Astrocyte of the cerebellum (primary cell): ENCODE data around the gene PFKM.

Source experiments
- DNase-seq: peaks from one replicate; pipeline ENCODE4 v3.0.0-alpha.2; 2011; ENCODE audit warnings: low read depth
- H3K4me3 ChIP-seq: 2 replicates; pipeline ENCODE4 v1.5.1; 2011; ENCODE audit warnings: mild to moderate bottlenecking, low read depth, low read length, moderate library complexity
- in situ Hi-C: cut with HindIII; loops from 2 replicates; pipeline ENCODE4 v1.10.0; 2017; ENCODE audit warnings: low sequenced_read_pairs
- TF ChIP-seq, protein P1 (sequence below): IDR thresholded peaks from 2 replicates; pipeline ENCODE4 v1.5.1; 2012; ENCODE audit warnings: low read length, low read depth, moderate library complexity, mild to moderate bottlenecking; ENCODE audit errors: missing control alignments

PFKM gene

DNA sequence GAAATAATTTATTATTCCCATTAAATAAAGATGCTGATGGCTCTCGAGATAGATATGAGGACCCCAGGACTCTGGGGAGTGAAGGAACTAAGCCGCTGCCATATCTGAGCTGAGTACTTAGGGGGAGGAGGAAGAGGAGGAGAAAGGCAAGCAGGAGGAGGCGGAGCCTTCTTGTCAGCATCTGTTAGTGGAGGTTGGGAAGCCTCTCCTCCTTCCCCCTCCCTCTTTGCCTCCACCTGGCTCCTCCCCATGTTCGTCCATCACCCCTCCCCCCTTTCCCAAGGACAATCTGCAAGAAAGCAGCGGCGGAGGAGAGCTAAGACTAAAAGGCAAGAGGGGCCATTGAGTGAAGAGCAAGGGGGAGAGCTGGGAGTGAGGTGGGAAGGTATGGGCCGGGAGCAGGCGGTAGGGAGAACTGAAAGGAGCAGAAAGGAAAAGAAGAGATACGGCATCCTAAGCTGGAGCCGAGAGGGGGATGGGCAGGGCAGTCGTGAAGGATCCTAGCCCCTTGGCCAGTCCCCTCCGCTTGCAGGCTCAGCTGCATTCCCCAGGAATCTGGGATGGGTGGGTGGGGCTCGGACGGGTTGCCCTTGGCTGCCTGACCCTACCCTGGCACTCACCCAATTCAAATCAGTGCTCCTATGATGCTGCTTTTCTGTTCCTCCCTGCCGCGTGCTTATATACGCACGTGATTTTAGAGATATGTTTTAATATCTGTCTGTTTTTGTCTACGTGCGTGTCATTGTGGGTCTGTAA is at the start of gene PFKM:
TSS of gene PFKM (plus strand) at position 287 of the 756 bp plus-strand sequence. CDS start 3,411 bp downstream, outside the sequence.
- peak within 1 kb of the TSS; percentile 68 for H3K4me3 ChIP-seq
- in situ Hi-C loops, result no loop called here
- DNase-seq, result peak; percentile 85
- TF ChIP-seq, protein P1, sequence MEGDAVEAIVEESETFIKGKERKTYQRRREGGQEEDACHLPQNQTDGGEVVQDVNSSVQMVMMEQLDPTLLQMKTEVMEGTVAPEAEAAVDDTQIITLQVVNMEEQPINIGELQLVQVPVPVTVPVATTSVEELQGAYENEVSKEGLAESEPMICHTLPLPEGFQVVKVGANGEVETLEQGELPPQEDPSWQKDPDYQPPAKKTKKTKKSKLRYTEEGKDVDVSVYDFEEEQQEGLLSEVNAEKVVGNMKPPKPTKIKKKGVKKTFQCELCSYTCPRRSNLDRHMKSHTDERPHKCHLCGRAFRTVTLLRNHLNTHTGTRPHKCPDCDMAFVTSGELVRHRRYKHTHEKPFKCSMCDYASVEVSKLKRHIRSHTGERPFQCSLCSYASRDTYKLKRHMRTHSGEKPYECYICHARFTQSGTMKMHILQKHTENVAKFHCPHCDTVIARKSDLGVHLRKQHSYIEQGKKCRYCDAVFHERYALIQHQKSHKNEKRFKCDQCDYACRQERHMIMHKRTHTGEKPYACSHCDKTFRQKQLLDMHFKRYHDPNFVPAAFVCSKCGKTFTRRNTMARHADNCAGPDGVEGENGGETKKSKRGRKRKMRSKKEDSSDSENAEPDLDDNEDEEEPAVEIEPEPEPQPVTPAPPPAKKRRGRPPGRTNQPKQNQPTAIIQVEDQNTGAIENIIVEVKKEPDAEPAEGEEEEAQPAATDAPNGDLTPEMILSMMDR, result no peak

- TF ChIP-seq, protein P1, result no peak
- in situ Hi-C loops, result no loop called here
Observed at GRCh38 chr12:48070033-48070432, 49.1 kb upstream of the PFKM start.

DNA sequence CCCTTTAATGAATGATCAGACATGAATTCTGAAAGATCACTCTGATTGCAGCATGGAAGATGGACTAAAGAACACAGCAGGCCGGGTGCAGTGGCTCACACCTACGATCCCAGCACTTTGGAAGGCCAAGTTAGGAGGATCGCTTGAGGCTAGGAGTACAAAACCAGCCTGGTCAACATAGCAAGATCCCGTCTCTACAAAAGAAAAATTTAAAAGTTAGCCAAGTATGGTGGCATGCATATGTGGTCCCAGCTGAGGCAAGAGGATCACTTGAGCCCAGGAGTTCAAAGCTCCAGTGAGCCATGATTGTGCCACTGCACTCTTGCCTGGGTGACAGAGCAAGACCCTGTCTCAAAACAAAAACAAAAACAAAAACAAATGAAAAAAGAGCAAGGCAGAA is 48.4 kb upstream of the PFKM start:
- TF ChIP-seq, protein P1, result no peak
- in situ Hi-C loops, result no loop called here
- no peak for DNase-seq

More at GRCh38 chr12:48070033-48070432, 49.1 kb upstream of the PFKM start:
- no peak for DNase-seq
- no peak overlapping the region for H3K4me3 ChIP-seq

DNA sequence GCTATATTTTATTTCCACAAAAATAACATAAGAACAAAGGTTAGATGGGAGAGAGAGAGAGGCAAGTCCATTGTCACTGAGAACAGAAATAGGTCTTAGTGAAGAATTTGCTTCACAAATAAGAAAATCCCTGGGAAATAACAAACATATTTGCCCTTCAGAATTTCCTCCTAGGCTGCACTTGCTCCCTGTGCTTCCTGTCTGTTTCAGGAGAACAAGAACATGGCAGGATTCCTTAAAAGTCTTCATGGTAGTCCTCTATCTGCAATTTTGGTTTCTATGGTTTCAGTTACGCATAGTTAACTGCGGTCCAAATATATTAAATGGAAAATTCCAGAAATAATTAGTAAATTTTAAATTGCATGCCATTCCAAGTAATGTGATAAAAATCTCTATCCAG is 47.4 kb upstream of the PFKM start:
- in situ Hi-C loops, result no loop called here
- H3K4me3 ChIP-seq, result no peak overlapping the region
- DNase-seq, result no peak
- TF ChIP-seq, protein P1, result no peak

More for the DNA sequence above, 48.4 kb upstream of the PFKM start:
- H3K4me3 ChIP-seq, result no peak overlapping the region

- TF ChIP-seq, protein P1, result no peak
- in situ Hi-C loops, result no loop called here
- no peak overlapping the region for H3K4me3 ChIP-seq
- DNase-seq, result no peak
Observed at GRCh38 chr12:48072266-48072665, 46.9 kb upstream of the PFKM start.

GRCh38 chr12:48074266-48074665 is 44.9 kb upstream of the PFKM start:
- TF ChIP-seq, protein P1, result no peak
- DNase-seq, result no peak
- in situ Hi-C loops, result no loop called here
- H3K4me3 ChIP-seq, result no peak overlapping the region
